GM18907 (cell line): Measurements from ENCODE around the gene ZNF775.
A peak's percentile ranks its signal among the peaks of the same experiment; 100 is the strongest.

Source experiments
- ATAC-seq: cut with Tn5 transposase; IDR thresholded peaks from one replicate; pipeline ENCODE4 v1.9.1; 2021; ENCODE audit warnings: mild to moderate bottlenecking, moderate library complexity; ENCODE audit not compliant: unreplicated experiment

The ZNF775 gene

GRCh38 chr7:150434240-150434639 lies 55.1 kb downstream of the ZNF775 start:
- no peak for ATAC-seq

GRCh38 chr7:150435047-150435389 lies 55.9 kb downstream of the ZNF775 start:
- ATAC-seq = no peak

DNA sequence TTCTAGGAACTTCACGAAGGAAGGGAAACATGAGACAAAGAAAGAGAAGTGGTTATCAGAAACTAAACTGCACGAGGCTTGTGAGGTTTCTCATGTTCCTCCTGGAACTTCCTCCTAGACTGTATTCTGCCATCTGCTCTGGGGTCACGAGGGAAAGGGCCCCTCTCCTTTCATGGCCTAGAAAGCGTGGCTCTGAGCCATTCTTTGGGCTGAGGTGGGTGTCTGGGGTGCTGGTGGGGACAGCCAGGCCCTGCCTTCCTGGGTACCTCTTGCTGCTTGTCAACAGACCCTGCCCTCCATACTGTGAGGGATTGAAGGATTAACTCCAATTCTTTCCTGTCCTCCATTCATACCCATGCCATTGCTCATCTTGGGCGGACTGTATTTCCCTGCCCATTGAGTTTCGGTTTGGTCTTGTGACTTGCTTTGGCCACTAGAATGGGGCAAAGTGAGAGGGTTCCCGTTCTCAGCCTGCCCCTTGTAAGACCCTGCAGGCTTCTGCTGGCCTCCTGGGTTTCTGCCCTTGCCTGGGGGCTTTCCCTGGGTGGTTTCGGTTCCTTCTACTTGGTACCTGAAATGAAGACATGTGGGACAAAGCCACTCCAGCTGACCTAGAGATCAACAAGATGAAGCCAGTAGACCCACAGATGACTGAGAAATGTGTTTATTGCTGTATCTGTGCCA lies 56.4 kb downstream of the ZNF775 start:
- ATAC-seq = peak; percentile 92

GRCh38 chr7:150439967-150440366 lies 60.8 kb downstream of the ZNF775 start:
- ATAC-seq = no peak

GRCh38 chr7:150441524-150441923 lies 62.4 kb downstream of the ZNF775 start:
- no peak for ATAC-seq

DNA sequence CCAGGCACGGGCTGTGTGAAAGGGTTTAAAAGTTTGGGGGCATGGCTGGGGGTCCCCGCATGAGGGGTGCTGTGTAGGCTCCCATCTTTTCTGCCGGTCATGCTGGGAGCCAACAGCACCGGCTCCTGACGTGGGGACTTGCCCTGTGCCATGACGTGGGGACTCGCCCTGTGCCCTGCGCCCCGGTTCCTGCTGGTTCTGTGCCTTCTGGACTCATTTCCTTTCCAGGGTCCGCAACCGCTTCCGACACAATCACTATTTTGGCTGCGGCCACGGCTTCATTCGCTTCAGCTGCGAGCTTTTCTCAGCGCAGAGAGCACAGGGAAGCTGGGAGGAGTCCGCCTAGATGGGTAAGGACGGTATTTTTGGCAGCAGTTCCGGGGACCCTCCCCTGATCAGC lies 63.7 kb downstream of the ZNF775 start:
- ATAC-seq = no peak

DNA sequence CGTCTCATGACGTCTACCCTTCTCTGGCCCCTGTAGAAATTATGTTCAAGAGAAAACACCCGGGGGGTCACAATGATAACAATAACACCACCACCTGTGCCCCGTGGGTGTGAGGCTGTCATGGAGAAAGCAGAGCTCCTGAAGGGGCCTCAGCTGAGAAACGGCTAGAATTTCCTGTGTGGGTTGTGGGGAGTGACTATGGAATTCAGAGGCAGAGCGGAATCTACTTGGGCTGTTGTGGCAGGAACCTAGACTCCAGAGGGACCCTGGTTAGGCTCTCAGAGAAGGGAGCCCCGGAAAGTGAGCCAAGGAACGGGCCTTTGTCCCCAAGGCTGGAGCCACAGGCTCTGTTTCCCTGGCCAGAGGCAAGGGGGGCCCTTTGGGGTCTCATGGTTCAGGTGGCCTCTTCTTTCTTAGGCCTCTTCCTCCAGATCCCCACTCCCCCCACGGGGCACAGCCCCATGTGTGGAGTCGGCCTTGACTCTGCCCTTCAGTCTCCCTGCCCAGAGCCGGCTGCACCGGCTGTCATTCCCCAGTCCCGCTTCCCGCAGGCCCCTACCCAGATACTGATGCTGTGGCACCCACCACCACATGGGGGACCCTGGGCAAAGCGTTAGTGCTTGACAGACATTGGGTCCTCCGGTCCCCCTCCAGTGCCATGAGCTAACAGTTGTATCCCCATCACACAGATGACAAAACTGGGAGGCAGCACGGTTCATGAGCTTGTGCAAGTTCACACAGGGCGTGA lies 64.8 kb downstream of the ZNF775 start:
- no peak for ATAC-seq

DNA sequence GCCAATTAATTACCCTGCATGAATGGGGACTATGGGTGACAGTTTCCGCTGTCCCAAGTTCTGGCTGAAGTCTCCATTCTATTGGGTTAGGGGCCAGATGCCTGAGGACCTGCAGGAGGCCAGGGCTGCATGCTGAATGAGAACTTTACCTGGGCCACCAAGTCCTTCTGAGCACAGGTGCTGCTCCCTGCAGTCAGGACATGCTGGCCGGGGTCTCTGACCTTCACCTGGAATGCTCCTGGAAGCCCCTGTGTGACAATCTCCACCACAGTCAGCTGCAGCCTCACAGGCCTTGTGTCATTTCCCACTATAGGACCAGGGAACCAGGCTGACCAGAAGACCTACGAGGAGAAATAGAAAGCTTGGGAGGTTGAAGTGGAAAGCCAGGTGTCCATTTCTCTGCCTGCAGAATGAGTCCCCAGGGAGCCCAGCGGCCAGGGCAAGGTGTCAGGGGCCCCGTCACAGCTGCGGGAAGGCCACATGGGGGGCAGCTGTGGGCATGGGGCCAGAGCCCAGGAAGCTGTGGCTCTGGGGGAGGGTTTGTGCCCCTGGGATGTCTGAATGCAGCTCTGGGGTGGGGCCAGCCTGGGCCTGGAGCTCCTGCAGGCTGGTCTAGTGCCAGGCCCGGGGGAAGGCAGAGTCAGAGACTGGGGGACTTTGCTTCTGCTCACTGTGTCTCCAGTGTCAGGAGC lies 65.7 kb downstream of the ZNF775 start:
- ATAC-seq = no peak

GRCh38 chr7:150446288-150446938 lies 67.3 kb downstream of the ZNF775 start:
- ATAC-seq = no peak
